ENCODE measurements around the gene LGI4. TPM values are rescaled to one million over a fixed set of nuclear protein-coding genes. Genes with fewer than 3 reads are reported as not detected.

LGI4 gene
- total and polyA plus RNA-seq, 12 donors: 0.17 to 22.4 (median 1.5) TPM

GRCh38 chr19:35120898-35121297 lies 14.0 kb downstream of the LGI4 start:
- 67 to 86% (median 74%) methylated on average over 7 of the region's 7 CpGs for WGBS, 4 donors
- no peaks in the 10 kb centered on the region for H3K36me3 ChIP-seq (replicated peaks in 1 of 2)
- no peak overlapping the region for H3K4me3 ChIP-seq
- no peak for DNase-seq
- intact Hi-C loops (cut with DNase I): no loop called here
- H3K9me3 ChIP-seq (replicated peaks in 1 of 3): no peaks in the 10 kb centered on the region
- TF ChIP-seq POLR2A (IDR thresholded peaks at IDR 0.05): no peak
- TF ChIP-seq, protein P1, sequence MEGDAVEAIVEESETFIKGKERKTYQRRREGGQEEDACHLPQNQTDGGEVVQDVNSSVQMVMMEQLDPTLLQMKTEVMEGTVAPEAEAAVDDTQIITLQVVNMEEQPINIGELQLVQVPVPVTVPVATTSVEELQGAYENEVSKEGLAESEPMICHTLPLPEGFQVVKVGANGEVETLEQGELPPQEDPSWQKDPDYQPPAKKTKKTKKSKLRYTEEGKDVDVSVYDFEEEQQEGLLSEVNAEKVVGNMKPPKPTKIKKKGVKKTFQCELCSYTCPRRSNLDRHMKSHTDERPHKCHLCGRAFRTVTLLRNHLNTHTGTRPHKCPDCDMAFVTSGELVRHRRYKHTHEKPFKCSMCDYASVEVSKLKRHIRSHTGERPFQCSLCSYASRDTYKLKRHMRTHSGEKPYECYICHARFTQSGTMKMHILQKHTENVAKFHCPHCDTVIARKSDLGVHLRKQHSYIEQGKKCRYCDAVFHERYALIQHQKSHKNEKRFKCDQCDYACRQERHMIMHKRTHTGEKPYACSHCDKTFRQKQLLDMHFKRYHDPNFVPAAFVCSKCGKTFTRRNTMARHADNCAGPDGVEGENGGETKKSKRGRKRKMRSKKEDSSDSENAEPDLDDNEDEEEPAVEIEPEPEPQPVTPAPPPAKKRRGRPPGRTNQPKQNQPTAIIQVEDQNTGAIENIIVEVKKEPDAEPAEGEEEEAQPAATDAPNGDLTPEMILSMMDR (IDR thresholded peaks at IDR 0.05): no peak
- H3K27ac ChIP-seq: no peak overlapping the region
- peaks cover 0 to 30% of the 10 kb centered on the region in 2 donors for H3K4me1 ChIP-seq (replicated peaks in 1 of 2)
- no peaks in the 10 kb centered on the region for H3K27me3 ChIP-seq

- H3K36me3 ChIP-seq (replicated peaks in 1 of 2): no peaks in the 10 kb centered on the region
- H3K4me3 ChIP-seq: no peak overlapping the region
- DNase-seq: no peak
- H3K27ac ChIP-seq: no peak overlapping the region
- H3K4me1 ChIP-seq (replicated peaks in 1 of 2): peaks cover 0 to 30% of the 10 kb centered on the region in 2 donors
- TF ChIP-seq, protein P1 (IDR thresholded peaks at IDR 0.05): no peak
- no peak for TF ChIP-seq POLR2A (IDR thresholded peaks at IDR 0.05)
- no peaks in the 10 kb centered on the region for H3K27me3 ChIP-seq
- intact Hi-C loops (cut with DNase I): no loop called here
- H3K9me3 ChIP-seq (replicated peaks in 1 of 3): no peaks in the 10 kb centered on the region
- WGBS, 4 donors: 62 to 73% (median 71%) methylated on average over 7 of the region's 7 CpGs
Measured at GRCh38 chr19:35120492-35120891, 14.4 kb downstream of the LGI4 start.

GRCh38 chr19:35119578-35120155 lies 15.2 kb downstream of the LGI4 start:
- intact Hi-C loops (cut with DNase I): no loop called here
- WGBS, 4 donors: 68 to 83% (median 75%) methylated on average over 9 of the region's 9 CpGs
- H3K4me1 ChIP-seq (replicated peaks in 1 of 2): peaks cover 0 to 26% of the 10 kb centered on the region in 2 donors
- H3K27ac ChIP-seq: peak overlapping the region in 1 of 5 donors; percentile 47
- DNase-seq: peak in 1 of 7 donors; percentile 43
- no peak overlapping the region for H3K4me3 ChIP-seq
- no peaks in the 10 kb centered on the region for H3K9me3 ChIP-seq (replicated peaks in 1 of 3)
- H3K36me3 ChIP-seq (replicated peaks in 1 of 2): no peaks in the 10 kb centered on the region
- H3K27me3 ChIP-seq: no peaks in the 10 kb centered on the region
- no peak for TF ChIP-seq POLR2A (IDR thresholded peaks at IDR 0.05)
- TF ChIP-seq, protein P1 (IDR thresholded peaks at IDR 0.05): no peak

- H3K27me3 ChIP-seq: no peaks in the 10 kb centered on the region
- H3K27ac ChIP-seq: peak overlapping the region in 1 of 5 donors; percentile 47
- DNase-seq: no peak
- H3K4me1 ChIP-seq (replicated peaks in 1 of 2): peaks cover 0 to 22% of the 10 kb centered on the region in 2 donors
- H3K9me3 ChIP-seq (replicated peaks in 1 of 3): no peaks in the 10 kb centered on the region
- H3K4me3 ChIP-seq: no peak overlapping the region
- H3K36me3 ChIP-seq (replicated peaks in 1 of 2): no peaks in the 10 kb centered on the region
- WGBS, 4 donors: 74 to 90% (median 75%) methylated on average over 5 to 14 of the region's 14 CpGs
- intact Hi-C loops (cut with DNase I): no loop called here
- TF ChIP-seq, protein P1 (IDR thresholded peaks at IDR 0.05): no peak
Measured at GRCh38 chr19:35119091-35119490, 15.8 kb downstream of the LGI4 start.
